GM21447 (cell line): Measurements from ENCODE around the gene MAPK9.

Source experiments
- ATAC-seq: cut with Tn5 transposase; IDR thresholded peaks from one replicate; pipeline ENCODE4 v1.9.1; 2021; ENCODE audit not compliant: unreplicated experiment

Gene MAPK9

DNA sequence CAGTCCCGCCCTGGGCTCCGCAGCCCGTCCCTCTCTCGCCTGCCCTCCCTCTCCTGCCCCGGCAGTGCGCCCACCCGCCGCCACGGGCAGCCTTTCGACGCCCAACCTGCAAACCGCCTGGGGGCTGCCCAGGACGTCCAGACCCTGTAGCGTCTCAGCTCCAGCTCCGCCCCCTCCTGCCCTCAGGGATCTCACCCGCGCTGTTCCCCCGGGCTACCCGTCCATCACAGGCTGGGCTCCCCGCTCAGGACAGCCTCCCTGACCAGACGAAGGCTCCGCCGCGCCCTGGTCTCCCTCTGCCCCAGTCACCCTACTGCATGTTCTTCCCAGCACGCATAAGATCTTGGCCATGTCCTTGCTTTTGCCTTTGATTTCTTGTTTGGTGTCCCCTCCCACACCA, 84.3 kb downstream of the MAPK9 start:
- no peak for ATAC-seq

DNA sequence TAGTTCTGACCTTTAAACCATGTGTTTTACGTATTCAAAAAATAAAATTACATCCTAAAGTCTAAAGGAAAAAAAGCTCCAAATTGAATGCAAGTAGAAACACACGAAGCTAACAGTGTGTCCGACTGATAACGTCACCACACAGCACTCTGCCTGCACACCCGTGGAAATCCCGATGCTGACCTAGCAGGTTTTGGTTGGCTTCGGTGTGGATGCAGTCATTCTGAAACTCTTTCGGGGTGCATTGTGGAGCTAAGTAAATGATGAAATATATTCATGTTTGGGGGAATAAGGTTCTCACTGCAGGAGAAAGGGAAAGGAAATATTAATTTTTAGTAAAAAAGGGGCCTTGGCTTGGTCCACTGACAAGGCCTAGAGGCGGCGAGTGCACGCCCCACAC, 84.9 kb downstream of the MAPK9 start:
- ATAC-seq = no peak

GRCh38 chr5:180205916-180206315, 86.0 kb downstream of the MAPK9 start:
- ATAC-seq = no peak

GRCh38 chr5:180204276-180204819, 87.5 kb downstream of the MAPK9 start:
- no peak for ATAC-seq

DNA sequence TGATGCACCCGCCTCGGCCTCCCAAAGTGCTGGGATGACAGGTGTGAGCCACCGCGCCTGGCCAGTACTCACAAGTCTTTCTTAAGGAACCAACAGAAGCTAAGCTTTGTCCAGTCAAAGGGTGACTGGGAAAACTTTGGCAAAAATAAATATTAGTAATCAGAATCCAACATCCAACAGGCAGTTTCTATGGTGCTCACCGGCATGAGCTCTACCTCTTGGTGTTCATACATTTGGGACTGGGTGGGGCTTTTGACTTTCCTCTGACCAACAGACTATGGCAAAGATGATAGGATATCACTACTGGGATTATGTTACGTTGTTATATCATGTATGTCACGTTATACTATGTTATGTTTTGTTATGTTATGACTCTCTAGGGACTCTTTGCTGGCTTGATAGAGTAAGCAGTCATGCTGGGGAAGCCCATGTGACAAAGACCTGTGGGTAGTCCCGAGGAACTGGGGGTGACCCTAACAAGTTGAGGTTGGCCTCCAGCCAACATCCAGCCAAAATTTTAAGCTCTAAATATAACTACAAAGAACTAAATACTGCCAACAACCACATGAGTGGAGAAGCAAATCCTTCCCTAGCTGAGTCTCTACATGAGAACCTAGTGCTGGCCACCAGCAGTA, 88.8 kb downstream of the MAPK9 start:
- no peak for ATAC-seq

DNA sequence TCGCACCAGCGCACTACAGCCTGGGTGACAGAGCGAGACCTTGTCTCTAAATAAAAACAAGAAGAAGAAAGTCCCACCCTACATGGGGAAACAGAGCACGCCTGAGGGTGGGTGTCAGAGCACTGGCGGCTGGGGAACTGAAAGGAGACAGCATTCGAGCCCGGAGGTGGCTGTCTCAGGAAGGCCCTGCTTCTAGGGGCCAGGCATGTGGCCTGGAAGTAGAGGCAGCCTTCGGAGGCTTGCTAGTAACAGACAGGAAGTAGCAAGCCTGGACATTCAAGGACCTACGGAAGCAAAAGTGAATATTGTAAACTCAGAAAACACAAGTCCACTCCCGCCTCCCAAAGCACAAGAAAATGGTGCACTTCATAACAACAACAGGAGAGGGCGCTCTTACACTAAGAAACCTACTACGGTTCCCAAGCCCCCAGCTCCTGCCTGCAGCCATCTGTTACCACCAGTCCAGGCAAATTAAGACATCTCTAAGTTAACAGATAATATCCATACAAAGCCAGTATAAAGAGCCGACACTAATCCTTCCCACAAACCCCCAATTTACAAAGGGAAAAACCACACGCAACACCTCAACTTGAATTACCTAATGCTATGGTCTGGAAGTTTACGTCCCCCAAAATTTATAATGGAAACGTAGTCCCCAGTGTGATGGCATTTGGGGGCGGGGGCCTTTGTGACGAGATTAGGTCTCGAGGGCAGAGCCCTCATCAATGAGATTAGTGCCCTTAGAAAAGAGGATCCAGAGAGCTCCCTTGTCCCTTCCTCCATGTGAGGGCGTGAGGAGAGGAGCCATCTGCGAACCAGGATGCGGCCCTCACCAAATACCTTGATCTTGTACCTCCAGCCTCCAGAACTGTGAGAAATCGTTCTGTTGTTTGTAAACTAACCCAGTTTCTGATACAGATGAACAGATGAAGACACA, 90.6 kb downstream of the MAPK9 start:
- no peak for ATAC-seq

GRCh38 chr5:180199390-180199789, 92.5 kb downstream of the MAPK9 start:
- ATAC-seq = no peak

- ATAC-seq = no peak
Observed at GRCh38 chr5:180198208-180198607, 93.7 kb downstream of the MAPK9 start.

- no peak for ATAC-seq
Observed at GRCh38 chr5:180197016-180197702, 94.7 kb downstream of the MAPK9 start.

GRCh38 chr5:180194410-180195345, 97.2 kb downstream of the MAPK9 start:
- no peak for ATAC-seq

DNA sequence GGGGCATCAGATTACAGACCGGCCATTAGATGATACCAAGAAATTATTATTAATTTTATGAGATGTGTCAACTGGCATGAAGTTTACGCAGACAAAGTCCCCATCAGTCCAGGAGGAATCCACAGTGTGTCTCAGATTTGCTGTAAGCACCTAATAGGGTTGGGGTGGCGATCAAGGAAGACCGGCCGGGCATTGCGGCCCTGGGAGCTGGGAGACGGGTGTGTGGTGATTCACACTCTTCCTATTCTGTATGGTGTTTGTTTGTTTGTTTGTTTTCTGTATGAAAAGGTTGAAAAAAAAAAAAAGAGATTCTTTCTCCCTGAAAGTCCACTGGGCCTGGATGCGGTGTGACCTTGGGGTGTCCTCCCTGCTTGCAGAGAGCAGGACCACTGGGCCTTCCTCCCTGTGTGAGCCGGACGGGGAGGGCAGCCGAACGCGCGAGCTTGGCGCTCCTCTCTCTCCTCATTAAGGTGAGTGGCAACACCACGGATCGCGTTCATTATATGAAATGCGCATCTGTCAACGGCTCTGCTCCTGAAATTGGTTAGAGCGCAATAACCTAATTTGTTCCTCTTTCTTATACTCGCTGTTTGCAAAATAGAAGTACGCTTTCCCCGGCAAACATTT, 98.0 kb downstream of the MAPK9 start:
- ATAC-seq = no peak

GRCh38 chr5:180191716-180192115, 100.2 kb downstream of the MAPK9 start:
- ATAC-seq = no peak

- ATAC-seq = no peak
Observed at GRCh38 chr5:180187767-180188166, 104.1 kb downstream of the MAPK9 start.
